ENCODE results near the gene TMEM156.

DNA sequence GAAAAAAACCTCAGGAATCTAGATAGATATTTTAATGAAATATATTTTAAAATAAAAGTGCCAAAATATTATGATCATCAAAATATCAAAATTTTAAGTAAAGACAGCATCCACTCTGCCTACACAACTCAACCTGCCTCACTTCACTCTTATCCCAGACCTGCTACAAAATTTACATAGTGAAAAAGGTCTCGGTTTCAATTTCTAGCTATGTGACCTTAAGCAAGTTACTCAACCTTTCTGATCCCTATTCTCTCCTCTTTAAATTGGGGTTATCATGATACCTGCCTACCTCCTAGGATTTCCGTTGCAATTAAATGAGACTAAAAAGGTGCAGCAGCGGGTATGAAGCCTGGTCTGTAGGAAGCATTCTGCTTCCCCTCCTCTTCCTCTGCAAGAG, 91.7 kb downstream of the TMEM156 start:
- TF ChIP-seq, protein P1, sequence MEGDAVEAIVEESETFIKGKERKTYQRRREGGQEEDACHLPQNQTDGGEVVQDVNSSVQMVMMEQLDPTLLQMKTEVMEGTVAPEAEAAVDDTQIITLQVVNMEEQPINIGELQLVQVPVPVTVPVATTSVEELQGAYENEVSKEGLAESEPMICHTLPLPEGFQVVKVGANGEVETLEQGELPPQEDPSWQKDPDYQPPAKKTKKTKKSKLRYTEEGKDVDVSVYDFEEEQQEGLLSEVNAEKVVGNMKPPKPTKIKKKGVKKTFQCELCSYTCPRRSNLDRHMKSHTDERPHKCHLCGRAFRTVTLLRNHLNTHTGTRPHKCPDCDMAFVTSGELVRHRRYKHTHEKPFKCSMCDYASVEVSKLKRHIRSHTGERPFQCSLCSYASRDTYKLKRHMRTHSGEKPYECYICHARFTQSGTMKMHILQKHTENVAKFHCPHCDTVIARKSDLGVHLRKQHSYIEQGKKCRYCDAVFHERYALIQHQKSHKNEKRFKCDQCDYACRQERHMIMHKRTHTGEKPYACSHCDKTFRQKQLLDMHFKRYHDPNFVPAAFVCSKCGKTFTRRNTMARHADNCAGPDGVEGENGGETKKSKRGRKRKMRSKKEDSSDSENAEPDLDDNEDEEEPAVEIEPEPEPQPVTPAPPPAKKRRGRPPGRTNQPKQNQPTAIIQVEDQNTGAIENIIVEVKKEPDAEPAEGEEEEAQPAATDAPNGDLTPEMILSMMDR (IDR thresholded peaks at IDR 0.05): no peak
- no peak for TF ChIP-seq EZH2phosphoT487 (IDR thresholded peaks at IDR 0.05)
- no peak for TF ChIP-seq EZH2 (IDR thresholded peaks at IDR 0.05)
